WTC11 (cell line): Measurements from ENCODE around the gene RBM39.

Experiments used
- CREM ChIP-seq: sonication (generic); formaldehyde crosslinking; IDR thresholded peaks from 2 replicates; pipeline ENCODE4 v1.8.1; 2022; ENCODE audit warnings: mild to moderate bottlenecking, missing genetic modification reagents, moderate library complexity
- GABPB1 ChIP-seq: sonication (generic); formaldehyde crosslinking; IDR thresholded peaks from 2 replicates; pipeline ENCODE4 v1.8.1; 2023; ENCODE audit warnings: mild to moderate bottlenecking, missing genetic modification reagents
- JUN ChIP-seq: sonication (generic); formaldehyde crosslinking; IDR thresholded peaks from 2 replicates; pipeline ENCODE4 v1.8.0; 2023; ENCODE audit warnings: mild to moderate bottlenecking, missing genetic modification reagents
- NFE2L1 ChIP-seq: sonication (generic); formaldehyde crosslinking; IDR thresholded peaks from 2 replicates; pipeline ENCODE4 v1.8.1; 2023; ENCODE audit warnings: missing genetic modification reagents
- NFYB ChIP-seq: sonication (generic); formaldehyde crosslinking; conservative IDR thresholded peaks from 2 replicates; pipeline ENCODE4 v1.8.0; 2022; ENCODE audit warnings: low read depth, missing genetic modification reagents
- SP1 ChIP-seq: sonication (generic); formaldehyde crosslinking; conservative IDR thresholded peaks from 2 replicates; pipeline ENCODE4 v1.8.1; 2022; ENCODE audit warnings: missing genetic modification reagents
- ZBTB43 ChIP-seq: sonication (generic); formaldehyde crosslinking; IDR thresholded peaks from 2 replicates; pipeline ENCODE4 v1.8.1; 2023; ENCODE audit warnings: mild to moderate bottlenecking, missing genetic modification reagents
- ZNF138 ChIP-seq: sonication (generic); formaldehyde crosslinking; conservative IDR thresholded peaks from 2 replicates; pipeline ENCODE4 v1.8.1; 2022; ENCODE audit warnings: mild to moderate bottlenecking, moderate library complexity, missing genetic modification reagents
- ZNF263 ChIP-seq: sonication (generic); formaldehyde crosslinking; IDR thresholded peaks from 2 replicates; pipeline ENCODE4 v1.8.1; 2022; ENCODE audit warnings: low read depth, mild to moderate bottlenecking, moderate library complexity, missing genetic modification reagents
- ZNF512 ChIP-seq: sonication (generic); formaldehyde crosslinking; IDR thresholded peaks from 2 replicates; pipeline ENCODE4 v1.8.1; 2022; ENCODE audit warnings: missing genetic modification reagents, borderline replicate concordance
- TF ChIP-seq, protein P1 (sequence below): fragments of 200-600 bp; IDR thresholded peaks from 2 replicates; pipeline ENCODE4 v1.8.0; 2022; ENCODE audit warnings: antibody characterized with exemption
- TF ChIP-seq, protein P2 (sequence below): fragments of 250-450 bp; sonication (Bioruptor Pico); IDR thresholded peaks from 2 replicates; pipeline ENCODE4 v1.9.0; 2021; ENCODE audit warnings: mild to moderate bottlenecking, borderline replicate concordance
- TF ChIP-seq, protein P3 (sequence below): sonication (generic); formaldehyde crosslinking; IDR thresholded peaks from 2 replicates; pipeline ENCODE4 v1.8.0; 2022; ENCODE audit warnings: mild to moderate bottlenecking, missing genetic modification reagents

DNA sequence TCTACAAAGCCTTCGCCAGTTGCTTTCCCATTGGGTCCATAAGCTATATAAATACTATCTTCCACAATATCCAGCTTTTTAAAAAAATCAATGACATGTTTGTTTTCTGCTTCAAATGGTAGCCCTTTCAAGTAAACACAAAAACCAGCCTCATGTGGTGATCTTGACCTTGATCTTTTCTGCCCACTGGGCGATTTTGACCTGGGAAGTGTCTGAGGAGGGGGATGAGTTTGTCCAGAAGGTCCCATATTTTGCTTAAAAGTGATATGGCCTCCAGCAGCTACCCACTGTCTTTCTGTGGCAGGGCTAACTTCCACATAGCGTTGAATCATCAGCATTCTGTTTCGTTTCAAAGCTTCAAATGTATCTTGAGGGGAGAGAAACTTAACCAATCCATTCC is 88.2 kb downstream of the RBM39 start:
- TF ChIP-seq, protein P1, sequence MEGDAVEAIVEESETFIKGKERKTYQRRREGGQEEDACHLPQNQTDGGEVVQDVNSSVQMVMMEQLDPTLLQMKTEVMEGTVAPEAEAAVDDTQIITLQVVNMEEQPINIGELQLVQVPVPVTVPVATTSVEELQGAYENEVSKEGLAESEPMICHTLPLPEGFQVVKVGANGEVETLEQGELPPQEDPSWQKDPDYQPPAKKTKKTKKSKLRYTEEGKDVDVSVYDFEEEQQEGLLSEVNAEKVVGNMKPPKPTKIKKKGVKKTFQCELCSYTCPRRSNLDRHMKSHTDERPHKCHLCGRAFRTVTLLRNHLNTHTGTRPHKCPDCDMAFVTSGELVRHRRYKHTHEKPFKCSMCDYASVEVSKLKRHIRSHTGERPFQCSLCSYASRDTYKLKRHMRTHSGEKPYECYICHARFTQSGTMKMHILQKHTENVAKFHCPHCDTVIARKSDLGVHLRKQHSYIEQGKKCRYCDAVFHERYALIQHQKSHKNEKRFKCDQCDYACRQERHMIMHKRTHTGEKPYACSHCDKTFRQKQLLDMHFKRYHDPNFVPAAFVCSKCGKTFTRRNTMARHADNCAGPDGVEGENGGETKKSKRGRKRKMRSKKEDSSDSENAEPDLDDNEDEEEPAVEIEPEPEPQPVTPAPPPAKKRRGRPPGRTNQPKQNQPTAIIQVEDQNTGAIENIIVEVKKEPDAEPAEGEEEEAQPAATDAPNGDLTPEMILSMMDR = no peak
- TF ChIP-seq ZNF263 (CRISPR knock-in tag) (no peak), CREM (CRISPR knock-in tag) (no peak), JUN (CRISPR knock-in tag) (no peak), ZBTB43 (CRISPR knock-in tag) (no peak), ZNF138 (CRISPR knock-in tag) (no peak), NFE2L1 (CRISPR knock-in tag) (no peak), SP1 (no peak), NFYB (CRISPR knock-in tag) (no peak), ZNF512 (CRISPR knock-in tag) (no peak), GABPB1 (CRISPR knock-in tag) (no peak)
- TF ChIP-seq, protein P2, sequence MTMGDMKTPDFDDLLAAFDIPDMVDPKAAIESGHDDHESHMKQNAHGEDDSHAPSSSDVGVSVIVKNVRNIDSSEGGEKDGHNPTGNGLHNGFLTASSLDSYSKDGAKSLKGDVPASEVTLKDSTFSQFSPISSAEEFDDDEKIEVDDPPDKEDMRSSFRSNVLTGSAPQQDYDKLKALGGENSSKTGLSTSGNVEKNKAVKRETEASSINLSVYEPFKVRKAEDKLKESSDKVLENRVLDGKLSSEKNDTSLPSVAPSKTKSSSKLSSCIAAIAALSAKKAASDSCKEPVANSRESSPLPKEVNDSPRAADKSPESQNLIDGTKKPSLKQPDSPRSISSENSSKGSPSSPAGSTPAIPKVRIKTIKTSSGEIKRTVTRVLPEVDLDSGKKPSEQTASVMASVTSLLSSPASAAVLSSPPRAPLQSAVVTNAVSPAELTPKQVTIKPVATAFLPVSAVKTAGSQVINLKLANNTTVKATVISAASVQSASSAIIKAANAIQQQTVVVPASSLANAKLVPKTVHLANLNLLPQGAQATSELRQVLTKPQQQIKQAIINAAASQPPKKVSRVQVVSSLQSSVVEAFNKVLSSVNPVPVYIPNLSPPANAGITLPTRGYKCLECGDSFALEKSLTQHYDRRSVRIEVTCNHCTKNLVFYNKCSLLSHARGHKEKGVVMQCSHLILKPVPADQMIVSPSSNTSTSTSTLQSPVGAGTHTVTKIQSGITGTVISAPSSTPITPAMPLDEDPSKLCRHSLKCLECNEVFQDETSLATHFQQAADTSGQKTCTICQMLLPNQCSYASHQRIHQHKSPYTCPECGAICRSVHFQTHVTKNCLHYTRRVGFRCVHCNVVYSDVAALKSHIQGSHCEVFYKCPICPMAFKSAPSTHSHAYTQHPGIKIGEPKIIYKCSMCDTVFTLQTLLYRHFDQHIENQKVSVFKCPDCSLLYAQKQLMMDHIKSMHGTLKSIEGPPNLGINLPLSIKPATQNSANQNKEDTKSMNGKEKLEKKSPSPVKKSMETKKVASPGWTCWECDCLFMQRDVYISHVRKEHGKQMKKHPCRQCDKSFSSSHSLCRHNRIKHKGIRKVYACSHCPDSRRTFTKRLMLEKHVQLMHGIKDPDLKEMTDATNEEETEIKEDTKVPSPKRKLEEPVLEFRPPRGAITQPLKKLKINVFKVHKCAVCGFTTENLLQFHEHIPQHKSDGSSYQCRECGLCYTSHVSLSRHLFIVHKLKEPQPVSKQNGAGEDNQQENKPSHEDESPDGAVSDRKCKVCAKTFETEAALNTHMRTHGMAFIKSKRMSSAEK (CRISPR knock-in tag) = no peak
- TF ChIP-seq, protein P3, sequence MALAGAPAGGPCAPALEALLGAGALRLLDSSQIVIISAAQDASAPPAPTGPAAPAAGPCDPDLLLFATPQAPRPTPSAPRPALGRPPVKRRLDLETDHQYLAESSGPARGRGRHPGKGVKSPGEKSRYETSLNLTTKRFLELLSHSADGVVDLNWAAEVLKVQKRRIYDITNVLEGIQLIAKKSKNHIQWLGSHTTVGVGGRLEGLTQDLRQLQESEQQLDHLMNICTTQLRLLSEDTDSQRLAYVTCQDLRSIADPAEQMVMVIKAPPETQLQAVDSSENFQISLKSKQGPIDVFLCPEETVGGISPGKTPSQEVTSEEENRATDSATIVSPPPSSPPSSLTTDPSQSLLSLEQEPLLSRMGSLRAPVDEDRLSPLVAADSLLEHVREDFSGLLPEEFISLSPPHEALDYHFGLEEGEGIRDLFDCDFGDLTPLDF (CRISPR knock-in tag) = no peak
